ENCODE measurements around the gene OGA.
A peak's percentile ranks its signal among the peaks of the same experiment; 100 is the strongest.

Gene OGA

GRCh38 chr10:101814466-101815071 lies 3.7 kb downstream of the OGA start (continued):
- TF ChIP-seq PRDM10 (tag by site-specific recombination; IDR thresholded peaks at IDR 0.05), result 0 out of 2 replicates have a peak, but pooled peaks have one; percentile 7
- 0 out of 2 replicates have a peak, but pooled peaks have one; percentile 25 for TF ChIP-seq IKZF3 (tag by site-specific recombination; IDR thresholded peaks at IDR 0.05)
- TF ChIP-seq ZNF76 (tag by site-specific recombination; IDR thresholded peaks at IDR 0.05; ENCODE audit: borderline replicate concordance, low read depth), result no peak
- TF ChIP-seq PRDM6 (tag by site-specific recombination; IDR thresholded peaks at IDR 0.05), result peak; percentile 95

GRCh38 chr10:101812606-101813005 lies 5.6 kb downstream of the OGA start:
- peaks cover 5% of the 10 kb centered on the region for H3K4me1 ChIP-seq (ENCODE audit: control insufficient read depth, insufficient read depth, low read length)
- peaks cover 40 to 45% of the 10 kb centered on the region in 2 experiments for H3K36me3 ChIP-seq (ENCODE audit: control insufficient read depth in 2 of 2, insufficient read depth in 1 of 2, low read length in 2 of 2)
- ChIA-PET CTCF (interaction anchor here (1.2 to 1.6 kb wide), 3 partner anchors 32 to 208 kb away, joined by 5 to 8 read pairs (median 7); no protein-coding TSS in a partner anchor), POLR2A (interaction anchor here (0.6 kb wide), 1 partner anchor 9 kb away, joined by 3 read pairs; no protein-coding TSS in a partner anchor)
- no peak for TF ChIP-seq ZNF146 (tag by site-specific recombination; IDR thresholded peaks at IDR 0.05)
- no peak for TF ChIP-seq ZNF335 (tag by site-specific recombination; conservative IDR thresholded peaks at IDR 0.05)
- TF ChIP-seq ZNF623 (tag by site-specific recombination; IDR thresholded peaks at IDR 0.05), result no peak
- no peak for TF ChIP-seq ZNF169 (tag by site-specific recombination; IDR thresholded peaks at IDR 0.05)
- TF ChIP-seq ZSCAN16 (tag by site-specific recombination; IDR thresholded peaks at IDR 0.05), result no peak
- TF ChIP-seq ZNF660 (tag by site-specific recombination; IDR thresholded peaks at IDR 0.05), result no peak
- TF ChIP-seq ZNF692 (tag by site-specific recombination; IDR thresholded peaks at IDR 0.05), result no peak
- no peak for TF ChIP-seq ZNF350 (tag by site-specific recombination; IDR thresholded peaks at IDR 0.05)
- TF ChIP-seq GLI2 (tag by site-specific recombination; IDR thresholded peaks at IDR 0.05; ENCODE audit: borderline replicate concordance, low read depth), result no peak
- no peak for TF ChIP-seq AEBP2 (tag by site-specific recombination; IDR thresholded peaks at IDR 0.05; ENCODE audit: borderline replicate concordance)
- TF ChIP-seq ATF2 (tag by site-specific recombination; IDR thresholded peaks at IDR 0.05; ENCODE audit: low read depth), result no peak
- no peak for TF ChIP-seq ZNF2 (tag by site-specific recombination; IDR thresholded peaks at IDR 0.05)
- TF ChIP-seq ZNF626 (tag by site-specific recombination; IDR thresholded peaks at IDR 0.05), result no peak
- no peak overlapping the region for H3K4me3 ChIP-seq (ENCODE audit: low read depth, low read length)
- H3K9me3 ChIP-seq (ENCODE audit: control insufficient read depth, insufficient read depth, low read depth, low read length), result no peaks in the 10 kb centered on the region
- no peak overlapping the region for H3K27ac ChIP-seq (ENCODE audit: extremely low read depth, low read depth, low read length)
